Transverse colon (tissue), 4 donors: ENCODE results near the gene NOTCH3. TPM values are rescaled to one million over a fixed set of nuclear protein-coding genes. Genes with fewer than 3 reads are reported as not detected.

ENCODE experiments used
- DNase-seq: peaks from one replicate; pipeline ENCODE4 v3.0.0-alpha.2; 2019
- H3K27ac ChIP-seq, 4 donors: fragments of 200-600 bp; sonication (generic); 2 replicates each; pipeline ENCODE4 v1.5.1; 2016 to 2018; ENCODE audit warnings: inconsistent platforms in 4 of 4
- H3K27me3 ChIP-seq: fragments of 200-600 bp; sonication (generic); 2 replicates; pipeline ENCODE4 v1.5.1; 2017; ENCODE audit warnings: inconsistent platforms
- H3K36me3 ChIP-seq, 4 donors: fragments of 200-600 bp; sonication (generic); 2 replicates each; pipeline ENCODE4 v1.5.1; 2017 to 2019; ENCODE audit warnings: inconsistent platforms in 4 of 4
- H3K4me1 ChIP-seq, 4 donors: fragments of 200-600 bp; sonication (generic); 2 replicates each; pipeline ENCODE4 v1.5.1; 2017 to 2020; ENCODE audit warnings: inconsistent platforms in 4 of 4
- H3K4me3 ChIP-seq, 4 donors: fragments of 200-600 bp; sonication (generic); 1 replicate in 1 of 4; 2 replicates in 3 of 4; pipeline versions ENCODE4 v1.5.1 to v1.6.1; 2017 to 2019; ENCODE audit warnings: inconsistent platforms in 4 of 4
- H3K9me3 ChIP-seq, 2 donors: fragments of 200-600 bp; sonication (generic); 2 replicates each; pipeline ENCODE4 v1.5.1; 2017 to 2019; ENCODE audit warnings: inconsistent platforms in 2 of 2
- CTCF ChIP-seq, 5 experiments: fragments of 200-600 bp in 3 of 5; fragments of 450-650 bp in 2 of 5; sonication (generic) in 3 of 5; IDR thresholded peaks; 1 replicate in 2 of 5; 2 replicates in 3 of 5; pipeline ENCODE4 v1.5.1; 2016 to 2017; ENCODE audit warnings: antibody characterized with exemption in 5 of 5, inconsistent platforms in 3 of 5, mild to moderate bottlenecking in 2 of 5, moderate library complexity in 1 of 5
- EP300 ChIP-seq: sonication (generic); formaldehyde crosslinking; IDR thresholded peaks from one replicate; pipeline ENCODE4 v1.6.1; 2017; ENCODE audit warnings: antibody characterized with exemption, low read depth
- POLR2A ChIP-seq: fragments of 450-650 bp; IDR thresholded peaks from one replicate; pipeline ENCODE4 v1.6.1; 2016; ENCODE audit warnings: antibody characterized with exemption, mild to moderate bottlenecking, moderate library complexity
- POLR2AphosphoS5 ChIP-seq, 3 donors: sonication (generic); formaldehyde crosslinking; IDR thresholded peaks; one replicate each; pipeline ENCODE4 v1.6.1; 2016; ENCODE audit warnings: antibody characterized with exemption in 3 of 3
- WGBS, 2 donors: methylation state at CpG; one replicate each; pipeline ENCODE4 v1.1.5; 2018; ENCODE audit warnings: low coverage in 1 of 2; 5-methylcytosine and 5-hydroxymethylcytosine counted together
- in situ Hi-C, 4 donors: fragments of 200-750 bp; cut with MboI; loops; one replicate each; pipeline versions ENCODE4 v1.15.0 to v1.15.1; 2017; ENCODE audit warnings: low sequenced_read_pairs in 3 of 4, low pct_ligation_motif_present in 1 of 4, low pct_unique_long_range_greater_than_20kb in 1 of 4
- intact Hi-C: fragments of 100-400 bp; cut with DNase I; formaldehyde crosslinking; loops from one replicate; pipeline ENCODE4 v1.15.1; 2023; ENCODE audit warnings: low total_unique reads
- total RNA-seq, 4 donors: library from RNA; depleted of rRNA; stranded (reverse); fragments of >200 nt; gene quantifications; one replicate each; pipeline ENCODE4 v1.1.0, GENCODE V29; 2016

The NOTCH3 gene
- total RNA-seq, 4 donors from 2014 or later: 2.2 to 16.3 (median 4.7) TPM

GRCh38 chr19:15128162-15128770 is 72.5 kb downstream of the NOTCH3 start:
- intact Hi-C loops (no loop called here), in situ Hi-C loops (no loop called here)
- Histone ChIP-seq H3K4me1 (peaks cover 12 to 30% (median 18%) of the 10 kb centered on the region in 4 donors), H3K36me3 (no peaks in the 10 kb centered on the region), H3K9me3 (no peaks in the 10 kb centered on the region), H3K27me3 (no peaks in the 10 kb centered on the region), H3K4me3 (no peak overlapping the region), H3K27ac (peak overlapping the region in 2 of 4 donors; percentile 10 to 38)
- no peak for DNase-seq
- WGBS, 2 donors: 45 to 58% methylated on average over 2 to 6 of the region's 6 CpGs
- no peak for TF ChIP-seq EP300
- no peak for TF ChIP-seq CTCF (IDR thresholded peaks at IDR 0.05)
- no peak for TF ChIP-seq POLR2AphosphoS5 (IDR thresholded peaks at IDR 0.05)
- TF ChIP-seq POLR2A: no peak

- WGBS, 2 donors: 66 to 77% methylated on average over 2 of the region's 2 CpGs
- Histone ChIP-seq H3K9me3 (no peaks in the 10 kb centered on the region), H3K36me3 (peaks cover 0 to 11% (median 4%) of the 10 kb centered on the region in 4 donors), H3K27ac (peak overlapping the region; percentile 91 to 96 (median 92)), H3K4me3 (peak overlapping the region in 3 of 4 donors; percentile 57 to 69 (median 68)), H3K4me1 (peaks cover 12 to 31% (median 19%) of the 10 kb centered on the region in 4 donors), H3K27me3 (no peaks in the 10 kb centered on the region)
- TF ChIP-seq EP300 (no peak), CTCF (IDR thresholded peaks at IDR 0.05) (no peak), POLR2AphosphoS5 (IDR thresholded peaks at IDR 0.05) (no peak), POLR2A (no peak)
- in situ Hi-C loops: no loop called here
- DNase-seq: no peak
- intact Hi-C loops: no loop called here
These were observed 74.5 kb downstream of the NOTCH3 start for GRCh38 chr19:15126131-15126910.

DNA sequence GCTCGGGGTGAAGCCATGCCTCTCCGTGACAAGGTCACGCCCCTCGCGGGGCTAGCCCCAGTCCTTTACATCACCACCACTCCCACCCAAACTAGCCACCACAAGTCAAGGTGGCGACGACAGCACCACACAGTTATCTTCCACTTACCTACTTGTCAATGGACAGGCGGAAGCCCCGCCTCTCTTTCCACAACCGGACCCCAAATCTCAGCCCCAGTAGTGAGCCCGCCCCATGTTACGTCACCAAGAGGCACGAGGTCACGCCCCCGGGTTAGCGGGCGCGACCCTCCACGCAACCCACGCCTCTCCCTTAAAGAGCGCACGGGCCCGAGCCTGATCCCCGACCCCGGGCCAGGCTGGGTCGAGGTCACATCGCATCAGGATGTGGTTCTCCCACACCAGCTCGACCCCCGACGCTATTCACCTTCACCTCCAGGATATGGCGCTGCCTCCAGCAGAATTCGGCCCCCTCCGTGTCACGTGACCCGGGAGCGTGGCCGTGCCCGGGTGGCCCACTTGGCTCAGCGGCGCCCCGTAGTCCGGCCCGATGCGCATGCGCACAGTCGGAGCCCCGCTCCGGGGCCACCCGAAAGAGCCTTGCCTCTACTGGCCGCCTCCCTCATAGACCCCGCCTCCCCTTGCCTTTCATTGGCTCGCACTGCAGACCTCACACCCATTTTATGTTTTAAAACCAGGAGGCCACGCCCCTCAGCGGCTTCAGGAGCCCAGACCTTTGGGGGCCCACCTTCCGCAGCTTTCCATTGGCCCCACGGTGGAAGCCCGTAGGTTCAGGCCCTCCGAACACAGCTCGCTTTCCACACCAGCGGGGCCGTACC is 75.3 kb downstream of the NOTCH3 start:
- in situ Hi-C loops (no loop called here), intact Hi-C loops (no loop called here)
- 0 to 3% methylated on average over 7 to 55 of the region's 61 CpGs for WGBS, 2 donors
- peaks cover 12 to 31% (median 19%) of the 10 kb centered on the region in 4 donors for H3K4me1 ChIP-seq
- no peaks in the 10 kb centered on the region for H3K27me3 ChIP-seq
- H3K9me3 ChIP-seq: no peaks in the 10 kb centered on the region
- DNase-seq: peak; percentile 99
- H3K36me3 ChIP-seq: peaks cover 0 to 20% (median 6%) of the 10 kb centered on the region in 4 donors
- TF ChIP-seq POLR2A (peak; percentile 72), EP300 (no peak), POLR2AphosphoS5 (IDR thresholded peaks at IDR 0.05) (peak; percentile 80 to 86 (median 83)), CTCF (IDR thresholded peaks at IDR 0.05) (peak in 2 of 5 experiments; percentile 23 to 54)
- peak overlapping the region; percentile 91 to 96 (median 92) for H3K27ac ChIP-seq
- H3K4me3 ChIP-seq: peak overlapping the region; percentile 57 to 81 (median 68)
